HG03039 (cell line): ENCODE results near the gene ATP4B.

ENCODE experiments used
- ATAC-seq: cut with Tn5 transposase; IDR thresholded peaks from one replicate; pipeline ENCODE4 v1.9.1; 2021; ENCODE audit warnings: mild to moderate bottlenecking, moderate library complexity; ENCODE audit not compliant: unreplicated experiment

ATP4B gene

GRCh38 chr13:113608967-113609533 lies 48.9 kb downstream of the ATP4B start:
- no peak for ATAC-seq

GRCh38 chr13:113607889-113608635 lies 49.9 kb downstream of the ATP4B start:
- no peak for ATAC-seq

- no peak for ATAC-seq
These were observed 50.7 kb downstream of the ATP4B start for GRCh38 chr13:113607056-113607888.

DNA sequence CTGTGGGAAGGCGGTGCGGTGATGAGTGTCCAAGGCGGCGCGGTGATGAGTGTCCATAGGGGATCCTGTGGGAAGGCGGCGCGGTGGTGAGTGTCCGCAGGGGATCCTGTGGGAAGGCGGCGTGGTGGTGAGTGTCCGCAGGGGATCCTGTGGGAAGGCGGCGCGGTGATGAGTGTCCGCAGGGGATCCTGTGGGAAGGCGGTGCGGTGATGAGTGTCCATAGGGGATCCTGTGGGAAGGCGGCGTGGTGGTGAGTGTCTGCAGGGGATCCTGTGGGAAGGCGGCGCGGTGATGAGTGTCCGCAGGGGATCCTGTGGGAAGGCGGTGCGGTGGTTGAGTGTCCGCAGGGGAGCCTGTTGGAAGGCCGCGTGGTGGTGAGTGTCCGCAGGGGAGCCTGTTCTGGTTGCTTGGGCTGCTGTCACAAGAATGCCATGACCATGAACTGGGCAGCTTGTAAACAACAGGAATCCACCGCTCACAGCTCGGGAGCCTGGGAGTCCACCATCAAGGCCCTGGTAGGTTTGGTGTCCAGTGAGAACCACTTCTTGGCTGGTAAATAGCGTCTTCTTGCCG lies 52.0 kb downstream of the ATP4B start:
- ATAC-seq: no peak

GRCh38 chr13:113605461-113605860 lies 52.5 kb downstream of the ATP4B start:
- no peak for ATAC-seq

DNA sequence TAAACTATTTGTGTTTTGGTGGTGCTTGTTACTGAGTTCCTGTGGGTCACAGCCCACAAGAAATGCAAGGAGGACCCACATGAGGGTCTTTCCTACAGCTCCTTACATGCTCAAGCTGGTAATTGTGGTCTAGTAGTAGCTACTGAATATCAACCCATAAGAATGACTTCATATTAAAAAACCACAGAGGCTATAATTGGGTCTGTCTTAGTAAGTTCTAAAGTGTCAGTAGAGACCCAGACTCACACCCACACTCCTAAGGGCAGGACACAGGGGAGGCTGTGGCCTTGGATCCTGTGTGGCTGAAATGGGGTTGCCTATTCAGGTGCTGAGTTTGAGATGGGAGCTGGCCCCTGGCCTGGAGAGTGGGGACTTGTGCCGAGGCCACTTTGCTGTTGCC lies 53.8 kb downstream of the ATP4B start:
- peak; percentile 42 for ATAC-seq

DNA sequence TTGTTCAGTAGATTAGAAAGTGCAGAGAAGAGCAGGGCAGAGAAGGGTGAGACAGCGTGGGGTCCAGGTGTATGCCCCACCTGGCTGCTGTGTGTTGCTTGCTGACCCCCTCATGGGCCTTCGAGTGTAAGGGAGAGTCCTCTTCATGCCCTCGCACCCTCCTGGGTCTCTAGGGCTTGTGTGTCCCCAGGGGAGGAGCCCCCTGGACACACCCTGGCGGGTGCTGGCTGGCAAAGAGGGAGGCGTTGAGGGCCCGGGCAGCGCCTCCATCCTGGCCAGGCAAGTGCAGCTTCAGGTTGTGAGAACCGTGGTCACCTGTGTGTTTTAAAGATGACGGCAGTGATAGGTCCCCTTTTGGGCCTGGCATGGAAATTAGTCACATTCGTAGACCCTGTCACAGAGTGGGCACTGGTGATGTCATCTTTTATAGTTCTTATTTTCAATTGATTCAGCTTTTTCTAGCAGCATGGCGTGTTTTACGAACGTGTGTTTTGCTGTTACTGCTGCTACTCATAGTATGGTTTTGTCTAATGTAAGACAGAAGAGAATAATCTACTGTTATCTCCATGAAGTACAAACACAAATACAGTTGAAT lies 54.8 kb downstream of the ATP4B start:
- ATAC-seq: no peak

DNA sequence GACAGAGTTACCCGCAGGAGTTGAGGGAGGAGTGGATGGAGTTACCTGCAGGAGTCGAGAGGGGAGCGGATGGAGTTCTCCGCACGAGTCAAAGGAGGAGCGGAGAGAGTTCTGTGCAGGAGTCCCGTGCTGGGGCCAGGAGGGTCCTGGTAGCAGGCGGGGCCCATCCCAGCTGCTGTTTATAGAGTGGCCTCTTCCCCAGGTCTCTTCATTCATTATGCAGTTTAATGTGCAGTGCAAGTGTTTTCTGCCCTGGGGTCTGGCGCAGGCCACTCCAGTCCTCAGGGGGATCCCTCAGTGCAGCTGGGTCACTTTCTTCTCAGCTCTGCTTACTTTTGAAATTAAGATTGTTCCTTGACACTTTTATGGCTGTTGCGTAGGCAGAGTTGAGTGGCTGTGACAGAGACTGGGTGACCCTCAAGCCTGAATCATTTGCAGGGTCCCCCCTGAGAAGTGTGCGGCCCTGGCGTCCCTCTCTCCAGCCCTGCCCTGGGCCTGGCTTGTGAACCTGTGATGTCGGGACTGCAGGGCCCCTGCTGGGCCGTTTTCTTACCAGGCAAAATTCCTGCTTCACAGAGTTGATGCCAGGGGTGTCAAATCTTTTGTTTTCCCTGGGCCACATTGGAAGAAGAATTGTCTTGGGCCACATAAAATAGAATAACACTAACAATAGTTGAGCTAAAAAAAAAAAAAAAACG lies 55.6 kb downstream of the ATP4B start:
- ATAC-seq: no peak

GRCh38 chr13:113601166-113602070 lies 56.6 kb downstream of the ATP4B start:
- no peak for ATAC-seq

DNA sequence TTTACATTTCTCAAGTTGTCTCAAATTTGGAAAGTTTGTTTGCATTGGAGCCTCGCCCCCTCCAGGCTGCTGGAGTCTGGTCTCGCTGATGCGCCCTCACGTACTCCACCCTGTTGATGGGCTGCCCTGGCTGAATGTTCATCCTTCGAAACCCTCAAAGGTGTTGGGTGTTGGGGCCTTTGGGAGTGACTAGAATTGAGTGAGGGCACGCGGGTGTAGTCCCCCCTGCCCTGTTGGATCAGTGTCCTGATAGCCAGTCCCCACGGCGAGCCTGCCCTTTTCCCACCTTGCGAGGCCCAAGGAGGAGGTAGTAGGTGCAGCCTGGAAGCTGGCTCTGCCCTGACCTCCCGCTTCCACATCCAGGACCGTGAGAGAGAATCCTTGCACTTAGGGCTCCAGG lies 58.6 kb downstream of the ATP4B start:
- ATAC-seq: no peak
